ENCODE data around the gene NUDT10. TPM values are rescaled to one million over a fixed set of nuclear protein-coding genes. Genes with fewer than 3 reads are reported as not detected.

NUDT10 gene
- total RNA-seq (ENCODE audit: low replicate concordance), result 0.63 and 2.0 TPM in 2 replicates

DNA sequence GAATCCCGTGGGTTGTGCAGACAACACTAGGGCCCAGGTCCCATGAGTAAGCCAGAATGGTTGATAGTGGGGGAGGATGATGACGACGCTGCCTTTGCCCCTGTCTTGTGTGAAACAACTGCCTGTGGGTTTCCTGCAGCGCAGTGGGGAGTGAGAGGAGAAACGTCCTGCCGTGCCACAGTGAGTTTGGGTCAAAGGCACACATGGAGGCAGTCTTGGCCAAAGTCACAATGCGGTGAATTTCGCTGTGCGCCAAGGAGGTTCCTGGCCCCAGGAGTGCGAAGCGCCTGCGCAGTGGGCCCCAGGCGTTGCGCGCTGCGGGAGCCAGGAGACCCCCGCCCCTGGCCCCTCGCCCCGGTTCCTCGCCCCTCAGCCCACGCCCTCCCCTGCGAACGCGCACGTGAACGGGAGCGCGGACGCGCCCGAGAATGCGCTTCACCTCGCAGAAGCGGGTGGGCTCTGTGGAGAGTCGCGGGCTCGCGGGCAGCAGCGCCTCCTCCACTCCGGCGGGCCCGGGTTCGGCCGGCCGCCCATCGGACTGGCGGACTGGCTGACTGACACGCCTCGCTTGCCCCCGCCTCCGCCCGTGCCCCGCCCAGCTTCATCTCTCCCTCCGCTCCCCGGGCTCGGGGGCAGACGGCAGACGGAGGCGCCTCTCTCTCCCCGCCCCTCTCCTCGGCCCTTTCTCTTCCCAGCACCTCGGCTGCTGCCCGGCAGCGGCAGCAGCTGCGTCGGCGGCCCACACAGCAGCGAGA, at the start of gene NUDT10:
TSS of gene NUDT10 (plus strand) at position 635 of the 755 bp plus-strand sequence. CDS start 144 bp downstream, outside the sequence.
- DNase-seq (ENCODE audit: low read depth), result peak; percentile 2
- TF ChIP-seq, protein P1, sequence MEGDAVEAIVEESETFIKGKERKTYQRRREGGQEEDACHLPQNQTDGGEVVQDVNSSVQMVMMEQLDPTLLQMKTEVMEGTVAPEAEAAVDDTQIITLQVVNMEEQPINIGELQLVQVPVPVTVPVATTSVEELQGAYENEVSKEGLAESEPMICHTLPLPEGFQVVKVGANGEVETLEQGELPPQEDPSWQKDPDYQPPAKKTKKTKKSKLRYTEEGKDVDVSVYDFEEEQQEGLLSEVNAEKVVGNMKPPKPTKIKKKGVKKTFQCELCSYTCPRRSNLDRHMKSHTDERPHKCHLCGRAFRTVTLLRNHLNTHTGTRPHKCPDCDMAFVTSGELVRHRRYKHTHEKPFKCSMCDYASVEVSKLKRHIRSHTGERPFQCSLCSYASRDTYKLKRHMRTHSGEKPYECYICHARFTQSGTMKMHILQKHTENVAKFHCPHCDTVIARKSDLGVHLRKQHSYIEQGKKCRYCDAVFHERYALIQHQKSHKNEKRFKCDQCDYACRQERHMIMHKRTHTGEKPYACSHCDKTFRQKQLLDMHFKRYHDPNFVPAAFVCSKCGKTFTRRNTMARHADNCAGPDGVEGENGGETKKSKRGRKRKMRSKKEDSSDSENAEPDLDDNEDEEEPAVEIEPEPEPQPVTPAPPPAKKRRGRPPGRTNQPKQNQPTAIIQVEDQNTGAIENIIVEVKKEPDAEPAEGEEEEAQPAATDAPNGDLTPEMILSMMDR (IDR thresholded peaks at IDR 0.05; ENCODE audit: insufficient read depth, low read length), result no peak
- H3K4me3 ChIP-seq (ENCODE audit: low read depth, low read length), result peak within 1 kb of the TSS; percentile 54

- DNase-seq (ENCODE audit: low read depth), result no peak
- TF ChIP-seq, protein P1 (IDR thresholded peaks at IDR 0.05; ENCODE audit: insufficient read depth, low read length), result no peak
- no peak overlapping the region for H3K4me3 ChIP-seq (ENCODE audit: low read depth, low read length)
Observed at GRCh38 chrX:51292421-51292820, 40.2 kb upstream of the NUDT10 start.

DNA sequence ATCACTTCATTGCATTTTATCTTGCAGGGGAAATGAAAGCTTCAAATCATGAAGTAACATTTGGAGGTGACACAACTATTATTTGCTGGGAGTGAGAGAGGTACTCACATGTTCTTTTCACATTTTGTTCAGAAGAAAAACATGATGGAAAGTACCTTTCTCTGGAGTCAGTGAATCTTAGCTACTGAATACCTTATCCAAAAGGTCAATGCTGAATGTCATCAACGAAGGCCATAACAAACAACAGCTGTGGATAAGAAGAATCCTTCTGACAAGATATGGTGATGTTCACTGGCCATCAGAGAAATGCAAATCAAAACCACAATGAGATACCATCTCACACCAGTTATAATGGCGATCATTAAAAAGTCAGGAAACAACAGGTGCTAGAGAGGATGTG, 36.5 kb upstream of the NUDT10 start:
- H3K4me3 ChIP-seq (ENCODE audit: low read depth, low read length), result no peak overlapping the region
- DNase-seq (ENCODE audit: low read depth), result no peak
- TF ChIP-seq, protein P1 (IDR thresholded peaks at IDR 0.05; ENCODE audit: insufficient read depth, low read length), result no peak

DNA sequence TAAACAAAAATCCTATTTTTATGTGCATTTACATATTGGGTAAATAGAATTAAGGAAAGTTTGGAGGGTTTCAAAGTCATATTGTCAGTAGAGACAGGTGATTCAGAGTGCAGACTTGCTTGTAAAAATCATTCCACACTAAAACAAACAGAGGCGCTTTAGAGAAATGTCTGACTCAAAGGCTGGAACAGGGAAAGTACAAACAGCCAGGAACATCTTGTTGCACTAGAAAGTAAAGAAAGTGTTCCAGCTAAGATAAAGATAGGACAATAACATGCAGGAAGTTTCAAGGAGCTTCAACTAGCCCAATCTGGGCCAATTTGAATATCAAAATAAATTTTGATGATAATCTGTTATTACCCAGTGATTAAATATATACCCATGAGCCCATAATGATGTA, 16.4 kb upstream of the NUDT10 start:
- DNase-seq (ENCODE audit: low read depth), result no peak
- TF ChIP-seq, protein P1 (IDR thresholded peaks at IDR 0.05; ENCODE audit: insufficient read depth, low read length), result no peak
- no peak overlapping the region for H3K4me3 ChIP-seq (ENCODE audit: low read depth, low read length)

DNA sequence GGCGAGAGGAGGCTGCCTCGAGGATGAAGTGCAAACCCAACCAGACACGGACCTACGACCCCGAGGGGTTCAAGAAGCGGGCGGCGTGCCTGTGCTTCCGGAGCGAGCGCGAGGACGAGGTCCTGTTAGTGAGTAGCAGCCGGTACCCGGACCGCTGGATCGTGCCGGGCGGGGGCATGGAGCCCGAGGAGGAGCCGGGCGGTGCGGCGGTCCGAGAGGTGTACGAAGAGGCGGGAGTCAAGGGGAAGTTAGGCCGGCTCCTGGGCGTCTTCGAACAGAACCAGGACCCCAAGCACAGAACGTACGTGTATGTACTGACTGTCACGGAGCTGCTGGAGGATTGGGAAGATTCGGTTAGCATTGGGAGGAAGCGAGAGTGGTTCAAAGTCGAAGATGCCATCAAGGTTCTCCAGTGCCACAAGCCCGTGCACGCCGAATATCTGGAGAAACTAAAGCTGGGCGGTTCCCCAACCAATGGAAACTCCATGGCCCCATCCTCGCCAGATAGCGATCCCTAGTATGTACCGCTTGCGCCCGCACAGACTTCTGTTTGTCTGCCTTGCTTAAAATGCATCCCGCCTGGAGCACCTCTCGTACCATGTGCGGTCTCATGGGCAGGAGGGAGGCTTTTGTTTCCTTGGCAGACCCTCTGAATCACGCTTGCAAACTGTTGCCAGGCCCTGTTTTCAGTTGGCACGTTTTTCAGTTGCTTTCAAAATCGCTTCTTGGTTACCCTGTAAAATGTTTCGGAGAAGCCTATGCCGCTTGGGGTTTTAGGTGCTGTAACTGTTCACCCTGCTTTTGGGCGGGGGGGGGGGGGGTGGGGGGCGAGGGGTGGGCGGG, 542 bp downstream of the NUDT10 start:
- peak; percentile 2 for DNase-seq (ENCODE audit: low read depth)
- H3K4me3 ChIP-seq (ENCODE audit: low read depth, low read length), result peak overlapping the region; percentile 54

GRCh38 chrX:51334276-51334675, 1.7 kb downstream of the NUDT10 start:
- no peak overlapping the region for H3K4me3 ChIP-seq (ENCODE audit: low read depth, low read length)
- TF ChIP-seq, protein P1 (IDR thresholded peaks at IDR 0.05; ENCODE audit: insufficient read depth, low read length), result no peak
- no peak for DNase-seq (ENCODE audit: low read depth)

- DNase-seq (ENCODE audit: low read depth), result peak; percentile 45
- H3K4me3 ChIP-seq (ENCODE audit: low read depth, low read length), result no peak overlapping the region
- TF ChIP-seq, protein P1 (IDR thresholded peaks at IDR 0.05; ENCODE audit: insufficient read depth, low read length), result peak; percentile 63
Observed at GRCh38 chrX:51336584-51336983, 4.0 kb downstream of the NUDT10 start.

Data from fibroblast of the aortic adventitia (primary cell).